HG03108 (cell line): ENCODE data around the gene PRAC2.

Experiments used
- ATAC-seq: cut with Tn5 transposase; IDR thresholded peaks from one replicate; pipeline ENCODE4 v1.9.1; 2021; ENCODE audit warnings: moderate library complexity; ENCODE audit not compliant: unreplicated experiment

Gene PRAC2

DNA sequence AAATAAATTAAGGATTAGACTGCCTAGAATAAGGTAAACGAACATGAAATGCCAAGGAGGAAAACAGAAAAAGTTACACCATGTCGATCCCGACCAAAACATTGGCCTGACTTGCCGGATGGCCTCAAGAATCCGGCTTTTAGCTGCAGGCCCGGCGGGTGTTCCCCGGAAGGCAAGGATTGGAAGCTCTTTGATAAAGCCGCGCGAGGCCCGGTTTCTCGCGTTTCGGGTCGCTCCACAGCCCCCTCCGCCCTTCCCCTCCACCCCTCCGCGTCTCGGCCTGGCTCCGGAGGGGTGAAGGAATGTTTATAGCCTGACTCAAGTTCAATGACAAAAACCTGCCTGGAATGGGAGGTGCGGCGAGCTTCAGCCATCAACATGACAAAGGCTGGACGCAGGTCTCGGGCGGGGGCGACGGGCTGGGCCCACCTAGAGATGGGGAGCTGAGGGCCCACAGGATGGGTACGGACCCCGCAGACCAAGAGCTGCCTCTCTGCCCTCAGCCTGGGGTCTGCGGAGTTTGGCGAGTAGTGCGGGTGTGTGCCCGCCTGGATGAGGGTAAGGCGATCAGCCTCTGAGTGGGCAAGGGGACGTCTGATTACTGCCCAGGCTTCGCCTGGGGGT lies 3.2 kb upstream of the PRAC2 start:
- ATAC-seq = no peak

DNA sequence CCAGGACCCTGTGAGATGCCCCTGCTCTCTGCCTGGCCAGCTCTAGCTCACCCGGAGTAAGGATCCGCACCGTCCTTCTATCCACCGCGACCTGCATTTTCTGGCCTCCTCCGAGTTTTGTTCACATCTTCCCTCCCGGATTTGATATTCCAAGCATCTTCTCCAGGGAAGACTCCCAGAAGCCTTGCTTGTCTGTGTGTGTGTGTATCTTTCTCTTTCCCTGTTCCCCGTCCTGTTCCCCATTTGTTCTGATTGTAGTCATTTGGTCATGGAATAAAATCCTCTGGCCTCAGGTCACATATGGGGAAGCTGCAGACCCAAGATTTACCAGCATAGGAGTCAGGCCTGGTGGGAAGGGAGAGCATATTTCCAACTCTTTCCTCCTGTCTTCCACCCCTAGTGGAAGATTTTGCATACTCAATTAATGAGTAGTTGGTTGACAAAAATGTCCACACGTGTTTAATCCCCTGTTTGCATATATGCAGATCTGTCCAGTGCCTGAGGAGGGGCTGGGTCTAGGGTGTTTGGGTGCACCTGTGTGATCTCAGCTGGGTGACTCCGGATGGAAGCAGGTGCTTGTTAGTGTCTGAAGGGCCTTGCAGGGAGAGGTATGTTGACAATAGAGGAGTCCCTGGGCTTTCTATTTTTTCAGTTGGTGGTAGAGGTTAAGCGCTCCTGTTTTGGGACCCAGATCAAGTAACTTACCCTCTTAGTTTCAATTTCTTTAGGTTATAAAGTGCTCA lies 2.5 kb upstream of the PRAC2 start:
- ATAC-seq = no peak

GRCh38 chr17:48721009-48721402 lies 2.0 kb upstream of the PRAC2 start:
- no peak for ATAC-seq

GRCh38 chr17:48722201-48722907 lies 631 bp upstream of the PRAC2 start, which contains the start of gene PRAC1:
Gene PRAC1 (minus strand): TSS chr17:48722518. CDS start chr17:48722392, 126 bp downstream.
- ATAC-seq = no peak

DNA sequence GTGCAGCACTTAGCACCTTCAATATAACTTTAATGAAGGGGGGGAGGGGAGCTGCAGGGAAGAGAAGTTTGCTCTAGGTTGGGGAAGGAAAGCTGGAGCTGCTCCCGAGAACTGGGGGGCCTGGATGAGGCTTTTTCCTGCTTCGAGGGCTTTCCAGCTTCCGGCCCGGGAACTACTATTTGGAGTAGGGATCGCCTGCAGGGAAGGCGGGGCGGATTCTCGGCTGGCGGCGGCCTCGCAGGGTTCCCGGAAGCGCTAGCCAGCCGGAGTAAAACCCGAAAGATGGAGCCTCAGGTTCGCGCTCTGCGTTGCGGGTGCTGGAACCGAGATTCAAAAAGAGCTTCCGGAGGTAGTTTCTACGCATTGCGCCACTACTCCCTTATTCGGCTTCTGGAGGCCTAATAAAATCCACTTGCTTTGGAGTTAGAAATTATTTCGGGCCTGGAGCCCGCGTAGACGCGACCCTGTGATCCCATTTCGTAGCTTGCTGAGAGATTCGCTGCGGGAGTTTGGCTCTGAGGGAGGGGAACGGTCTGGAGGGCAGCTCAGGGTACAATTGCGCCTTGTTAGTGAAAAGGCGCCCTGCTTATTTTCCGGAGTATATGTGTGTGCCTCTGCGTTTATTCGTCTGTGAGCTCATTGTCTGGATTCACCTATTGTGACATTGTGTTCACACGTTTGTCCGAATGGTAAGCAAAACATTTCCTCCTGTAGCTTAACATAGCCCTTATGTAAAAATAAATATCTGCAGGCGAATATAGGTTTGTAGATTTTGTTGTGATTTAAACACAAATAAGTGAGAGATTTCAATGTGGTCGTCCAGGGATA lies 652 bp downstream of the PRAC2 start:
- ATAC-seq = no peak

GRCh38 chr17:48724251-48725003 lies 1.4 kb downstream of the PRAC2 start:
- no peak for ATAC-seq

DNA sequence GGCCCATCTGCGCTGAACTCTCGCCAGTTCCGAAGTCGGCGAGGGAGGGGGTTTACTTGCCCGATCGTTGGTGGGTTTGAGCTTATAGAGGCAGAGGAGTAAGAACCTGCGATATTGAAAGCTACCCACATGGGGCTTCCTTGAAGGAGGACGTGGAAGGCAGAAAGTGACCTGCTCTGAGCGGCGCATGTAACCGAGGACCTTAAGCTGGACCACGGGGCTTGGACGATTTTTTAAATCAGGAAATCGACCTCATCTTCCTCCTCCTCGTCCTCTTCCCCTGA lies 2.0 kb downstream of the PRAC2 start:
- ATAC-seq = no peak

- no peak for ATAC-seq
Observed at GRCh38 chr17:48725288-48726064, 2.5 kb downstream of the PRAC2 start.

DNA sequence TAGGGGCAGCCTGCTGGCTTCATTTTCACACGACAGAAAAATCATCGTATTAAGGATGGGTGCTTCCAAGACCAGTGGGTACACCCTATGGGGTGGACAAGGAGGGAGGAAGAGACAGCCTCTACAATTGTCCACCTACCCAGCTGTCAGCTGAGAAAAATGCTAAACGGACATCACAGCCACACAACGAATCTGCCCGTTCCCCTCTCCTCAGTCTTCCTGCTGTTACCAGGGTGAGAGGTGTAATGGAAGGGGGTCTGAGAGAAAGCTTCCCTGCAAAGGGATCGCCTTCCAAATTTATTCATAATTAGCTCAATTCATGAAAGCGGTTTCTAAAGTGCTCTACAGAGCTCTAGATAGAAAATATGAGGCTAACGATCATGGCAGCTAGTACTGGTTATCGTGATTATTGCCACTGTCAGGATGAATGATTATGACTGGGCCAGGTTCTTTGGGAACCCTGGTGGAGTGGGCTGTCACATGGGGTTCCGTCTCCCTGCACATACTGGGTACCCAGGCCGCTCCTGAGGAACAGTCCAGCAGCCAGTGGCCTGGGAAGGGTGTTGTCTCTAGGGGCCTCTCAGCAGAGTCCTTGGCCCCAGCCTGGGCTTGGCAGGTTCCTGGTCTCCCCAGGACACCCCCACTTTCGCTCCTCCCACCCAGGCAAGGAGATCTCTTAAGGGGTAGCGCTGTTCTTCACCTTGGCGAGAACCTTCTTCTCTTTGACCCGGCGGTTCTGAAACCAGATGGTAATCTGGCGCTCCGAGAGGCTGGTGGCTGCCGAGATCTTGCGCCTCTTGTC lies 3.3 kb downstream of the PRAC2 start:
- no peak for ATAC-seq

- no peak for ATAC-seq
Observed at GRCh38 chr17:48726916-48727286, 3.9 kb downstream of the PRAC2 start.

DNA sequence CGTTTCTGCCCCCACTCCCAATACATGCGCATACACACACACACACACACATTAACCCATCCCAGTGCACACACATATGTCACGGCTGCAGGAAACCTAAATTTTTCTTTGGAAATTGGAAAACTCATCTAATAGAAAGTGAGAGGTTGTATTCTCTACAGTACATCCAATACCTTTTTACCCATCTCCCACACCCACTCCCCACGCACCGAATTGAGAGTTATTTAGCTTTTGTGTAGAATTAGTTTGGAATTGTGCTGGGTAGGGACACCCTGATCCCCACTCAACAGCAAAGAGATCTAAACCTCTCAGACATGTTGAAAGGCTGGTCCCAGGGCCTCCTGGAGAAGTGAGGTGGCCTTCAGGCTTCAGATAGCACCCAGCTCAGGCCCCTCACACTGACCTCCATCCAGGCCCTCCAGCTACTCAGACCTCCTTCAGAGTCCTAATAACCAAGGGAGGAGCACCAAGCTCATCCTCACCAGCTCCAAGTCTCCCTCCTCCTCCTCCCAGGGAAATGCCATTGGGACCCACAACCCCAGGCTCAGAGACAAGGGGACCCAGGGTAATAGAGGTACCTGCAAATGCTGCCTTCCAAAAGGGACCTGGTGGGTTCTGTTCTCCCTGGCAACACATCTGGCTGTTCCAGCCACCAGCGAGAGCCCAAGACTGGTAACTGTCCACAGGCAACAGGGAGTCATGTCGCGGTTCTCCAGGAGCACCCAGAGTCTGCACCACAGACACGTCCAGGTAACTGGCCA lies 4.6 kb downstream of the PRAC2 start:
- ATAC-seq = no peak

DNA sequence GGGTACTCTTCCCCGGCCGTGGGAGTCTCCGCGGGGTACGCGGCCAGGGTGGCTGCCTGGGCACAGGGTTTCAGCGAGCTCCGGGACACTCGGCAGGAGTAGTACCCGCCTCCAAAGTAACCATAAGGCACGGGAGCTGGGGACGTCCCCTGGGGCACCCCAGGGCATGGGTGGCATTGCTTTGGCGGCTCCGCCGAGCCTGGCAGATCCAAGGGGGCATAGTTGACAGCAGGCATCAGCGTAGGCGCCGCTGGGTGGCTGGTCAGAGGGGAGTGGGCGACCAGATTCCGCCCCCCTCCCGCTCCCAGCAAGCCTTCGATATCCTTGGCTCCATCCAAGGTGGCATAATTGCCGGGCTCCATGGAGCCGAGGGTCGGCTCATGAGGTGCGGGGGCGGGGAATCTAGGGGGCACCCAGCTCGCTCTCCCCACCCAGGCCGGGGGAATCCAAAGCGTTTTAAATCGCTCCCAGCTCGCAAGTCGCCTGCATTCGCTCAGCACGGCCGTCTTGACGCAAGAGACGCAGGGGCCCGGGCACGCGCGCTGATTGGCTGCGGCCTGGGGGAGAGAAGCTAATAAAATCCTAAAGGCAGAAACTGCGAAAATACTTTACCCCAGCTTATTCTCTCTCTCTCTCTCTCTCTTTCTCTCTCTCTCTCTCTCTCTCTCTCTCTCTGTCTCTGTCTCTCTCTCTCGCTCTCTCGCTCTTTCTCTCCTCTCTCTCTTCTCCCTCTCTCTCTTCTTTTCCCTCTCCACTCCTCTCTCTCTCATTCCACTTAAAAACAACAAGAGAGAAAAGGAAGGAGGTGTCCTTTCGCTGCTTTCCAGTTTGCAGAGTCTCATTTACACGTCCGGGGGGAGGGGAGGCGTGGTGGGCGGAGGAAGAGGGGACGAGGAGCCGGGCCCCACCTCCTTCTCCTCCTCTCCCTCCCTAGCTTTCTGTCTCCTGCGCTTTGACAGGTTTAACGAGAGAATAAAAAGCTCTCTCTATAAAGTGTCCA lies 5.5 kb downstream of the PRAC2 start, which contains the start of gene HOXB13:
TSS of gene HOXB13 (minus strand) at position 519 of the 1,000 bp plus-strand sequence. CDS start at position 362, 157 bp downstream.
- no peak for ATAC-seq

DNA sequence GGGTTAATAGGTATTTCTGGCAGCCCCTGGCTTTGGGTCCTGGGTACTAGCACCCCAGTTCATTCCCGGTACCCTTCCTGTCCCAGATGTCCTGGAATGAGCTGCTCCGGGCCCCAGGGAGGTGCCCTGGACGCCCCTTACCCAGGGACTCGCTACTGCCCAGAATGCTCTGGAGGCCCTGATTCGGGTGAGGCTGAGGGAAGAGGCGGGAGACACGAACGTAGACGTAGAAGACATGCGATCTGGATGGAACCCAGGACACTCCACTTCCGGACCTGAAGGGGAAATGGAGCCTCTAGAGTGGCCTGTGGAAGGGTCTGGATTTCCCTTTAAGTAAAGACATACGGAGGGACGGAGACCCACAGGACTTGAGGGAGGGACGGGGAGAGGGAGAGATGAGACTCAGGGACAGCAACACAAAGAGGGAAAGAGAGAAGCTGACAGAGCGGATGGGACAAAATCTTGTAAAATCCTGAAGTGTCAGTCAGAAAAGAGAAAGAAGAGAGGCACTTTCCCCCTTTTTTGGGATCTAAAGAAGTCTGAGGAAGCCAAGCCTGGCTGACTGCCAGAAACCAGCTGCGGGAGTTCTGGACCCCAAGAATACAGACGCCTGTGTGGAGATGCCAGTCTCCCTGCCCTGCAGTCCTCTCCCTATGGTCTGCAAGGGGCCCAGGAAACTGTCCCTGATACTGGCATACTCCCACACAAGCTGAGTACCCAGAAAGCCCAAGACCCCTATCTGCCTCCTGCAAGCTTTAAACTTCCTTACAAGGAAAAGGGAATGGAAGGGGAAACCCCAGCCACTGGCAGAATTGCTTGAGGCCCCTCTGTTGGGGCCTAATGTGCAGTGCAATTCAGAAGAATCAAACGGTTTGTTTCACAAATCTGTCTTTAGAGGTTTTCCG lies 6.6 kb downstream of the PRAC2 start:
- no peak for ATAC-seq

GRCh38 chr17:48730240-48730550 lies 7.2 kb downstream of the PRAC2 start:
- ATAC-seq = no peak

DNA sequence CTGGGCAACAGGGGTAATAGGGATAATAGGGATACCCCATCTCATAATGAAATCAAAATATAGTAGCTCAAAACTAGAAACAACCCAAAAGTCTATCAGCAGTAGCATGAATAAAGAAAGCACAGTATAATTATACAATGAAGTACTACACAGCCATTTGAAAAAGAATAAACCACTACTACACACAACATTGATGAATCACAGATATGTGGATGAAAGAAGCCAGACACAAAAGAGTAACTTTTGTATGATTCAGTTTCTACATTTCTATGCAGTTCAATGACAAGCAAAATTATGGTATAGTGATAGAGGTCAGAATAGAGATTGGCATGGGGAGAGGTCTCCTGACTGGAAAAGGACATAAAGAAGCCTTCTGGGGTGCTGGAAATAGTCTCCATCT lies 8.4 kb downstream of the PRAC2 start:
- no peak for ATAC-seq
